ENCODE data around the gene ZMYM4.
A peak's percentile ranks its signal among the peaks of the same experiment; 100 is the strongest.

ZMYM4 gene

GRCh38 chr1:35274197-35274596 is 5.7 kb downstream of the ZMYM4 start:
- no peak for TF ChIP-seq CTCF (IDR thresholded peaks at IDR 0.05; ENCODE audit: insufficient read depth, missing control alignments)
- DNase-seq (ENCODE audit: insufficient read length, low spot score): no peak
- FAIRE-seq: no peak

GRCh38 chr1:35278886-35279554 is 10.5 kb downstream of the ZMYM4 start:
- TF ChIP-seq CTCF (IDR thresholded peaks at IDR 0.05; ENCODE audit: insufficient read depth, missing control alignments): no peak
- DNase-seq (ENCODE audit: insufficient read length, low spot score): no peak
- FAIRE-seq: no peak

GRCh38 chr1:35279555-35279904 is 11.0 kb downstream of the ZMYM4 start:
- DNase-seq (ENCODE audit: insufficient read length, low spot score) (no peak), FAIRE-seq (no peak)
- no peak for TF ChIP-seq CTCF (IDR thresholded peaks at IDR 0.05; ENCODE audit: insufficient read depth, missing control alignments)

DNA sequence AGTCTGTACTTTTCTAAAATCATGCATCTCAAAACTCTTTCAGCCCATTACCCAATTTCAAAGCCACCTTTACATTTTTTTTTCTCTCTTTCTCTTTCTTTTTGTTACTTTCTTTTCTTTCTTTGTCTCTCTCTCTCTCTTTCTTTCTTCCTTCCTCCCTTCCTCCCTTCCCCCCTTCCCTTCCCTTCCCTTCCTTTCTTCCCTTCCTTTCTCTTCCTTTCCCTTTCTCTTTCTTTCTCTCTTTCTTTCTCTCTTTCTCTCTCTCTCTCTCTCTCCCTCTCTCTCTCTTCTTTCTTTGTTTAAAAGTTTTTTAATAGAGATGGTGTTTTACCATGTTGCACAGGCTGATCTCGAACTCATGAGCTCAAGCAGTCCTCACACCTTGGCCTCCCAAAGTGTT is 11.5 kb downstream of the ZMYM4 start:
- FAIRE-seq: no peak
- no peak for DNase-seq (ENCODE audit: insufficient read length, low spot score)
- TF ChIP-seq CTCF (IDR thresholded peaks at IDR 0.05; ENCODE audit: insufficient read depth, missing control alignments): no peak

GRCh38 chr1:35281565-35281964 is 13.1 kb downstream of the ZMYM4 start:
- FAIRE-seq: peak; percentile 6
- TF ChIP-seq CTCF (IDR thresholded peaks at IDR 0.05; ENCODE audit: insufficient read depth, missing control alignments): no peak
- no peak for DNase-seq (ENCODE audit: insufficient read length, low spot score)

- FAIRE-seq (no peak), DNase-seq (ENCODE audit: insufficient read length, low spot score) (no peak)
- TF ChIP-seq CTCF (IDR thresholded peaks at IDR 0.05; ENCODE audit: insufficient read depth, missing control alignments): no peak
Observed at GRCh38 chr1:35282172-35282571, 13.7 kb downstream of the ZMYM4 start.

DNA sequence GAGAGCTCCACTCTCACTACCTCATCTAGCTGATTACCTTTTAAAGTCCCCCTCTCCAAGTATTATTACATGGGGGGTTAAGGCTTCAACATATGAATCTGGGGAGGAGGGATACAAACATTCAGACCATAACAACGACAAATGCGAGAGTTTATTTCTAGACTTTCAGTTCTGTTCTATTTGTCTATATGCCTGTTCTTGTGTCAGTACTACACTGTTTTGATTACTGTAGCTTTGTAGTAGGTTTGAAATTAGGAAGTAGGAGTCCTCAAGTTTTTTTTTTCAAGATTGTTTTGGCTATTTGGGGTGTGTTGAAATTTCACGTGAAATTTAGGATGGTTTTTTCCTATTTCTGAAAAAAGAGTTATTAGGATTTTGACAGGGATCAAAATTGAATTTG is 16.3 kb downstream of the ZMYM4 start:
- no peak for TF ChIP-seq CTCF (IDR thresholded peaks at IDR 0.05; ENCODE audit: insufficient read depth, missing control alignments)
- no peak for FAIRE-seq
- no peak for DNase-seq (ENCODE audit: insufficient read length, low spot score)

Measured in D721Med (cell line).